Loucy (cell line): Measurements from ENCODE around the gene ARHGDIB.

Source experiments
- EZH2phosphoT487 ChIP-seq: fragments of 200-600 bp; IDR thresholded peaks from 2 replicates; pipeline ENCODE4 v1.6.1; 2018; ENCODE audit warnings: antibody characterized with exemption, mild to moderate bottlenecking, moderate library complexity, borderline replicate concordance
- TF ChIP-seq, protein P1 (sequence below): fragments of 200-600 bp; sonication (generic); conservative IDR thresholded peaks from 2 replicates; pipeline ENCODE4 v1.5.1; 2014; ENCODE audit warnings: mild to moderate bottlenecking, antibody characterized with exemption, low read length

- TF ChIP-seq, protein P1, sequence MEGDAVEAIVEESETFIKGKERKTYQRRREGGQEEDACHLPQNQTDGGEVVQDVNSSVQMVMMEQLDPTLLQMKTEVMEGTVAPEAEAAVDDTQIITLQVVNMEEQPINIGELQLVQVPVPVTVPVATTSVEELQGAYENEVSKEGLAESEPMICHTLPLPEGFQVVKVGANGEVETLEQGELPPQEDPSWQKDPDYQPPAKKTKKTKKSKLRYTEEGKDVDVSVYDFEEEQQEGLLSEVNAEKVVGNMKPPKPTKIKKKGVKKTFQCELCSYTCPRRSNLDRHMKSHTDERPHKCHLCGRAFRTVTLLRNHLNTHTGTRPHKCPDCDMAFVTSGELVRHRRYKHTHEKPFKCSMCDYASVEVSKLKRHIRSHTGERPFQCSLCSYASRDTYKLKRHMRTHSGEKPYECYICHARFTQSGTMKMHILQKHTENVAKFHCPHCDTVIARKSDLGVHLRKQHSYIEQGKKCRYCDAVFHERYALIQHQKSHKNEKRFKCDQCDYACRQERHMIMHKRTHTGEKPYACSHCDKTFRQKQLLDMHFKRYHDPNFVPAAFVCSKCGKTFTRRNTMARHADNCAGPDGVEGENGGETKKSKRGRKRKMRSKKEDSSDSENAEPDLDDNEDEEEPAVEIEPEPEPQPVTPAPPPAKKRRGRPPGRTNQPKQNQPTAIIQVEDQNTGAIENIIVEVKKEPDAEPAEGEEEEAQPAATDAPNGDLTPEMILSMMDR: no peak
- TF ChIP-seq EZH2phosphoT487: no peak
Observed at GRCh38 chr12:14915736-14916135, 45.7 kb downstream of the ARHGDIB start.
